RWPE1 (cell line): ENCODE results near the gene RBPJ.

ENCODE experiments used
- CTCF ChIA-PET: fragments of 350-600 bp; sonication (Branson Sonifier 250); formaldehyde crosslinking; extraction: SDS; loops from one replicate; lab custom pipeline; 2021; lab: Yijun Ruan, JAX
- POLR2A ChIA-PET: fragments of 400-600 bp; formaldehyde crosslinking; extraction: SDS; loops from one replicate; lab custom pipeline; 2020; ENCODE audit warnings: antibody characterized with exemption; ENCODE audit not compliant: low non-redundant PET; lab: Yijun Ruan, JAX
- DNase-seq: peaks from one replicate; pipeline ENCODE4 v3.0.0; 2012; ENCODE audit warnings: low spot score
- H3K27ac ChIP-seq: fragments of 450-650 bp; 2 replicates; pipeline ENCODE4 v1.5.1; 2017
- CTCF ChIP-seq: fragments of 450-650 bp; conservative IDR thresholded peaks from 2 replicates; pipeline ENCODE4 v1.5.1; 2017; ENCODE audit warnings: low read depth, mild to moderate bottlenecking

Gene RBPJ

DNA sequence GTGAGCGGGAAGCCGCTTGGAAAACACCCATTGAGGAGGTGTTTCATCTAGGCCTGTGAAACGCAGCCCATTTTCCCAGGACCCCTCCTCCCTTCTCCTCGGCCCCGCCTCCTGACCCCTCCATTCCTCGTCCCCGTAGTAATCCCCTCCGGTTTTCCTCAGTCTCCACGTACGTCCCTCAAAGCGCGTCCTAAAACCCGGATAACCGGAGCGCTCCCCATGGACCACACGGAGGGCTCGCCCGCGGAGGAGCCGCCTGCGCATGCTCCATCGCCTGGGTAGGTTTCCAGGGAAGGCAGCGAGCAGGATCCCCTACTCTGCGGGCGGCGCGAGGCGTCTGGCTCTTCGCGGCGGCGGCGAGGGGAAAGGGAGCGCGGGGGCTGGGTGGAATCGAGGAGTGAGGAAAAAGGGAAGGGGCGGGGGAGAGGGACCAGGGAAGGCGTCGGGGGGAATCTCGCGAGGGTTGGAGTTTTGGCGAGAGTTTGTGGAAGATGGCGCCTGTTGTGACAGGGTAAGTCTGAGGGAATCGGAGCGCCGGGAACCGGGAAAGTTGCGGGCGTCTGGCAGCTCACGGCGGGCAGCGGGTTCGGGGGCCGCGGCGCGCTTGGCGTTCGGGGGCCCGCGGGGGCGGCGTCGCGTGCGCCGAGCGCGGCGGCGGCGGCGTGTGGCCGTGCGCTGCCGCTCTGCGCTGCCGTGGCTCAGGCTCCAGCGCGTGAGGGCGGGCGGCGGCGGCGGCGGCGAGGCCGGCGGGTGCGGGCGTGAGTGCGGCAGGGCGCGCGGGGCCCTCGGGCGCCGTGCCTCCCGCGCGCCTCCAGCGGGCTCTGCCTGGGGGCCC lies at the start of gene RBPJ:
Gene RBPJ (plus strand): TSS at position 477 of the 835 bp plus-strand sequence. CDS start 15 bp downstream, at position 492.
- POLR2A ChIA-PET: no interaction called here
- H3K27ac ChIP-seq: peak within 1 kb of the TSS; percentile 97
- peak; percentile 89 for DNase-seq
- TF ChIP-seq CTCF: no peak
- CTCF ChIA-PET: interaction anchor here (0.6 to 0.8 kb wide), 4 partner anchors 90 to 401 kb away, joined by 3 to 4 read pairs (median 4); no protein-coding TSS in a partner anchor

- POLR2A ChIA-PET: no interaction called here
- CTCF ChIA-PET: no interaction called here
- no peak for TF ChIP-seq CTCF
Observed at GRCh38 chr4:26271703-26272102, 49.1 kb upstream of the RBPJ start.

GRCh38 chr4:26272654-26273615 lies 47.9 kb upstream of the RBPJ start:
- CTCF ChIA-PET: interaction anchor here (0.7 kb wide), 2 partner anchors 10 to 217 kb away, joined by 3 read pairs; no protein-coding TSS in a partner anchor
- no peak for DNase-seq
- no peak overlapping the region for H3K27ac ChIP-seq
- POLR2A ChIA-PET: no interaction called here
- no peak for TF ChIP-seq CTCF

More at GRCh38 chr4:26271703-26272102, 49.1 kb upstream of the RBPJ start:
- no peak for DNase-seq
- no peak overlapping the region for H3K27ac ChIP-seq

DNA sequence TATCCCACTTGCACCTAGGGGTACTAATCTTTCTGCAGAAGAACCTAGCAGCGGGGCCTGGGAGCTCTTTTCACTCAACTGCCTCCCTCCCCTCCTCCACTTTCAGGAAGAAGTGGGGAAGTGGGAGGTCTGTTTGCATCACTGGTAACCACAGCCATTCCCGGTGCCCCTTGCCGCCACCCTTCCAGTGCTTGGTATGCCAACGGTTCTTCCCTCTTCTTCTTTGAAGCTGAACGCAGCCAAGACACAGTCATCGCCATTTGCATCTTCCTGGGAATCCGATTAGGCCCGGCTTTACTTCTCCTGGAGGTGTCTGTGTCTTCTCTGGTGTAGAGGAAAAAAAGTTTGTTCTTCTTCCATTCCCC lies 47.2 kb upstream of the RBPJ start:
- H3K27ac ChIP-seq: no peak overlapping the region
- no peak for TF ChIP-seq CTCF
- CTCF ChIA-PET: no interaction called here
- POLR2A ChIA-PET: no interaction called here
- DNase-seq: no peak

GRCh38 chr4:26275281-26275680 lies 45.5 kb upstream of the RBPJ start:
- ChIA-PET CTCF (no interaction called here), POLR2A (no interaction called here)
- no peak for TF ChIP-seq CTCF
- DNase-seq: no peak
- H3K27ac ChIP-seq: no peak overlapping the region

DNA sequence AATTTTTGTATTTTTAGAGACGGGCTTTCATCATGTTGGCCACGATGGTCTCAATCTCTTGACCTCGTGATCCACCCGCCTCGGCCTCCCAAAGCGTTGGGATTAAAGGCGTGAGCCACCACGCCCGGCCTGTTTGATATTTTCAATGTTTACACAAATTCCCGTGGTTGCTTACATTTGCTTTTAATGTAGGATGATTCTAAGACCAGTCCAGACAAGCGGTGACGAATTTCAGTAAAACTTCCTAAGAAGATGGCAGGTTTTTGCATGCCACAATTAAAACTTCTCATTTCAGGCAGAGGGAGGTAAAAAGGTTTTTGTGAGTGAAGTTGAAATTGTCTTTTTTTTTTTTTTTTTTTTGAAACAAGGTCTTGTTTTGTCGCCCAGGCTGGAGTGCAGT lies 41.4 kb upstream of the RBPJ start:
- ChIA-PET POLR2A (no interaction called here), CTCF (no interaction called here)
- no peak for DNase-seq
- TF ChIP-seq CTCF: no peak
- no peak overlapping the region for H3K27ac ChIP-seq
